ENCODE data around the gene TGFB1I1.

DNA sequence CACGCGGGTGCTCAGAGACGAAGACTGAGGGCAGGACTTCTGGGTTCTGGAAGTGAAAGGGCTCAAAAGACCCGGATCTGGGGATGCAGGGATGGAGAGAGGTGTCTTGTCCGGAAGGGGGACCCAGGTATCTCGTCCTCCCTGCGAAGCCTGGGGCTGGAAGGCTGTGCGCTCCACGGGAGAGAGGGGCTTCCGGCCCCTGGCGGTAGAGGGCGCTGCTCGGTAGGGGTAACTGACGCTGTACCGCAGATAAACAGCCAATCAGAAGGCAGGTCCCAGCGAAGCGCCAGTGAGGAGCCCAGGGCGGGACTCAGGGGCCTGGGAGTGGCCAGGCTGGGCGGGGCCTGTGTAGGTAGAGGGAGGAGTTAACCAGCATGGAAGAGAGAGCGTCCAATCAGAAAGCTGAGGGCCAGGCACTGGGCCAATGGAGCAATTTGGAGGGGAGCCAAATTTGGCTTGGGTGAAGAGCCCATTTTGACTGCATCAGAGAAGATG, 804 bp downstream of the TGFB1I1 start:
- peak; percentile 68 to 72 for TF ChIP-seq CTCF (IDR thresholded peaks at IDR 0.05; ENCODE audit: extremely low read depth in 1 of 2, insufficient read depth in 1 of 2, low read depth in 1 of 2, low read length in 2 of 2)
- TF ChIP-seq FOS (IDR thresholded peaks at IDR 0.05; ENCODE audit: borderline replicate concordance, insufficient read depth, low read length), result no peak
- TF ChIP-seq POLR2A (IDR thresholded peaks at IDR 0.05; ENCODE audit: low read depth, low read length), result peak; percentile 58
- TF ChIP-seq EZH2 (IDR thresholded peaks at IDR 0.05; ENCODE audit: borderline replicate concordance, low read depth, low read length, severe bottlenecking), result no peak
- peak; percentile 73 for TF ChIP-seq POLR2AphosphoS5 (IDR thresholded peaks at IDR 0.05; ENCODE audit: insufficient read depth, low read depth, low read length)
- no peak for TF ChIP-seq JUN (IDR thresholded peaks at IDR 0.05; ENCODE audit: borderline replicate concordance, insufficient read depth, insufficient read length, low read depth)
- TF ChIP-seq MAX (IDR thresholded peaks at IDR 0.05; ENCODE audit: insufficient read depth, insufficient read length), result no peak
- TF ChIP-seq GATA2 (IDR thresholded peaks at IDR 0.05; ENCODE audit: insufficient read depth, insufficient read length, low read depth, low read length), result no peak
